ENCODE results near the gene NSG1. TPM values are rescaled to one million over a fixed set of nuclear protein-coding genes. Genes with fewer than 3 reads are reported as not detected.

The NSG1 gene
- total and polyA plus RNA-seq, 4 donors: 0.39 to 22.4 (median 1.6) TPM

DNA sequence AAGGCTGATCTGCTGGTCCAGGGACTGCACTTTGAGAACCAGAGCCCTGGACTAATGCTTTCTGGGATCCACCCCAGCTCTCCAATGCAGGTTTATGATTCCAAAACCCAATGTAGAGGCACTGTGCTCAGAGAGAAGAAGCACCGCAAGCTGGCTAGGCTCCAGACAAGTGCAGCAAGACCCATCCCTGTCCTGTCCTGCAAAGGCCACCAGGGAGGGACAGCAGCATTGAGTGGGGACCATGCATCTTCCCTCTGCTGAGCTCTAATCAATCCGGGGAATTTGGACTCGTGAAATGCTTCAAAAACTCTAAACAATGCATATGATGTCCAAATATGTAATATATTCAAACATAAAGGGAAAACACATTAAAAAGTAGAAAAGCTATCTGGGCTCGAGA lies 10.8 kb upstream of the NSG1 start:
- no peak overlapping the region for H3K9ac ChIP-seq (ENCODE audit: insufficient read depth in 1 of 2, low read length in 2 of 2)
- WGBS, 2 donors: 74 to 75% methylated on average over 4 of the region's 4 CpGs

DNA sequence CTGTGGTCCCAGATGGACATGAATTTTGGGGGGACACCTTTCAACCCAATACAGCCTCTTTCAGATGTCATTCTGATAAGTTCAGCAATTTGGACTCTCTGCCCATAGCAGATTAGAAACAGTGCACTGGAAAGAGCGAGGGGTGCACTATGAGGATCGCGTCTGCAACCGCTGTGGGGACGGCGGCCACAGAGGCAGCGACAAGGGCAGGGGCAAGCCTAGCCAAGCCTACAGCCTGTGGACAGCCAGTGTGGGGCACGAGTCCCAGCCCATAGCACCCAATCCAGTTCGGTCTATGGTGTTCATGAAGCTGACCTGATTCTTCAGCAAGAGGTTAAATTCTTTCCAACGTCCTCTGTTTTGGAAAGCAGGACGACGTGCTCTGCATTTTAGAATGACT lies 9.7 kb upstream of the NSG1 start:
- Histone ChIP-seq H3K27ac (ENCODE audit: low read depth in 1 of 2, low read length in 1 of 2) (no peak overlapping the region), H3K9me3 (ENCODE audit: control insufficient read depth in 4 of 4, insufficient read depth in 3 of 4, low read length in 3 of 4) (peaks cover 0 to 11% (median 3%) of the 10 kb centered on the region in 4 donors)

More for the DNA sequence above, 10.8 kb upstream of the NSG1 start:
- Histone ChIP-seq H3K36me3 (ENCODE audit: control insufficient read depth in 4 of 4, insufficient read depth in 4 of 4, low read length in 4 of 4) (no peaks in the 10 kb centered on the region), H3K27me3 (ENCODE audit: control insufficient read depth in 3 of 3, insufficient read depth in 3 of 3, low read length in 2 of 3) (peaks cover 0 to 6% (median 2%) of the 10 kb centered on the region in 3 donors), H3K9me3 (ENCODE audit: control insufficient read depth in 4 of 4, insufficient read depth in 3 of 4, low read length in 3 of 4) (peaks cover 0 to 11% (median 3%) of the 10 kb centered on the region in 4 donors), H3K27ac (ENCODE audit: low read depth in 1 of 2, low read length in 1 of 2) (no peak overlapping the region), H3K4me3 (no peak overlapping the region), H3K4me1 (ENCODE audit: control insufficient read depth in 5 of 5, insufficient read depth in 5 of 5, low read length in 5 of 5) (no peaks in the 10 kb centered on the region)
- TF ChIP-seq, protein P1, sequence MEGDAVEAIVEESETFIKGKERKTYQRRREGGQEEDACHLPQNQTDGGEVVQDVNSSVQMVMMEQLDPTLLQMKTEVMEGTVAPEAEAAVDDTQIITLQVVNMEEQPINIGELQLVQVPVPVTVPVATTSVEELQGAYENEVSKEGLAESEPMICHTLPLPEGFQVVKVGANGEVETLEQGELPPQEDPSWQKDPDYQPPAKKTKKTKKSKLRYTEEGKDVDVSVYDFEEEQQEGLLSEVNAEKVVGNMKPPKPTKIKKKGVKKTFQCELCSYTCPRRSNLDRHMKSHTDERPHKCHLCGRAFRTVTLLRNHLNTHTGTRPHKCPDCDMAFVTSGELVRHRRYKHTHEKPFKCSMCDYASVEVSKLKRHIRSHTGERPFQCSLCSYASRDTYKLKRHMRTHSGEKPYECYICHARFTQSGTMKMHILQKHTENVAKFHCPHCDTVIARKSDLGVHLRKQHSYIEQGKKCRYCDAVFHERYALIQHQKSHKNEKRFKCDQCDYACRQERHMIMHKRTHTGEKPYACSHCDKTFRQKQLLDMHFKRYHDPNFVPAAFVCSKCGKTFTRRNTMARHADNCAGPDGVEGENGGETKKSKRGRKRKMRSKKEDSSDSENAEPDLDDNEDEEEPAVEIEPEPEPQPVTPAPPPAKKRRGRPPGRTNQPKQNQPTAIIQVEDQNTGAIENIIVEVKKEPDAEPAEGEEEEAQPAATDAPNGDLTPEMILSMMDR (IDR thresholded peaks at IDR 0.05; ENCODE audit: control extremely low read depth, extremely low read depth): no peak
- DNase-seq: no peak
- no peak for ATAC-seq (ENCODE audit: insufficient read depth, low FRiP score)

DNA sequence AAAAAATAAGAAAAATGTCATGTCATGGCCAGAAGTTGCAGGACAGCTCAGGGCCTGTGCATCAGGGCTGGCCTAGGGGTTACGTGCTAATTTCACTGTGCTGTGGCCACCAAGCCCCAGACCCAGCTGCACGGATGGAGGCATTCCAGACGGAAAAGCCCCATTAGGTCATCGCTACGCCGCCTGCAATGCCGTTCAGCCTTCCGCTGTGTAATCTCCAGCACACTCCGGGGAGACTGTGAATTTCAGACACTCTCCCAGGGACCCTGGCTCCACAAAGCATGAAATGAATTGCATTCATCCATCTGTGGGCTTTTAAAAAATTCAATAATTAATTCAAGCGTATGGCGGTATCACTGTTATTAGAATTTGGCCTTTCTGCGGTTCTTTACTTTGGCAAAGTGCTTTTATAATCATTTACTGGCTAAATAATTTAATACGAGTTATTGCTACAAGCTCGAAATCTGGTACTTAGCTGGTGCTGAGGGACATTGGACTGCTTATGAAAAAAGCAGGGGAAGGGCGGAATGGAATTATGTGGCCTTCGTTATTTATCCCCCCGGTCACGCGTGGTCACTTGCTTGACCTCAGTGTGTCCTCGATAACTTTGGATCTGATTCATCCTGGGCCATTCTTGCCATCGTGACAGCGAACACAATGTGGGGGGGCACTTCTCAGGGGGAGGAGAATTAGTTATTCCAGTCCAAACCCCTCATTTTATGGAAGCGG lies 9.0 kb upstream of the NSG1 start:
- ATAC-seq (ENCODE audit: insufficient read depth, low FRiP score): no peak

More for the DNA sequence above, 9.7 kb upstream of the NSG1 start:
- WGBS, 2 donors: 86 to 90% methylated on average over 12 of the region's 12 CpGs
- DNase-seq (no peak), ATAC-seq (ENCODE audit: insufficient read depth, low FRiP score) (no peak)
- H3K4me1 ChIP-seq (ENCODE audit: control insufficient read depth in 5 of 5, insufficient read depth in 5 of 5, low read length in 5 of 5): no peaks in the 10 kb centered on the region
- H3K36me3 ChIP-seq (ENCODE audit: control insufficient read depth in 4 of 4, insufficient read depth in 4 of 4, low read length in 4 of 4): no peaks in the 10 kb centered on the region
- no peak overlapping the region for H3K9ac ChIP-seq (ENCODE audit: insufficient read depth in 1 of 2, low read length in 2 of 2)
- H3K27me3 ChIP-seq (ENCODE audit: control insufficient read depth in 3 of 3, insufficient read depth in 3 of 3, low read length in 2 of 3): peaks cover 0 to 9% (median 2%) of the 10 kb centered on the region in 3 donors
- H3K4me3 ChIP-seq: no peak overlapping the region
- TF ChIP-seq, protein P1 (IDR thresholded peaks at IDR 0.05; ENCODE audit: control extremely low read depth, extremely low read depth): no peak

More for the DNA sequence above, 9.0 kb upstream of the NSG1 start:
- H3K27ac ChIP-seq (ENCODE audit: low read depth in 1 of 2, low read length in 1 of 2): no peak overlapping the region
- DNase-seq: no peak
- 86 to 91% methylated on average over 23 of the region's 23 CpGs for WGBS, 2 donors
- H3K36me3 ChIP-seq (ENCODE audit: control insufficient read depth in 4 of 4, insufficient read depth in 4 of 4, low read length in 4 of 4): no peaks in the 10 kb centered on the region
- no peak overlapping the region for H3K4me3 ChIP-seq
- TF ChIP-seq, protein P1 (IDR thresholded peaks at IDR 0.05; ENCODE audit: control extremely low read depth, extremely low read depth): no peak
- H3K9me3 ChIP-seq (ENCODE audit: control insufficient read depth in 4 of 4, insufficient read depth in 3 of 4, low read length in 3 of 4): peaks cover 0 to 7% (median 3%) of the 10 kb centered on the region in 4 donors
- H3K9ac ChIP-seq (ENCODE audit: insufficient read depth in 1 of 2, low read length in 2 of 2): no peak overlapping the region
- no peaks in the 10 kb centered on the region for H3K4me1 ChIP-seq (ENCODE audit: control insufficient read depth in 5 of 5, insufficient read depth in 5 of 5, low read length in 5 of 5)
- peaks cover 0 to 12% (median 2%) of the 10 kb centered on the region in 3 donors for H3K27me3 ChIP-seq (ENCODE audit: control insufficient read depth in 3 of 3, insufficient read depth in 3 of 3, low read length in 2 of 3)

Measured in lung (tissue), 12 donors.